Measurements from ENCODE around the gene MCUB. TPM values are rescaled to one million over a fixed set of nuclear protein-coding genes. Genes with fewer than 3 reads are reported as not detected.

Gene MCUB
- total and polyA plus RNA-seq, 2 donors (not counting 1 experiment from before 2014, with no cell fraction given) = 19.0 to 20.6 TPM

DNA sequence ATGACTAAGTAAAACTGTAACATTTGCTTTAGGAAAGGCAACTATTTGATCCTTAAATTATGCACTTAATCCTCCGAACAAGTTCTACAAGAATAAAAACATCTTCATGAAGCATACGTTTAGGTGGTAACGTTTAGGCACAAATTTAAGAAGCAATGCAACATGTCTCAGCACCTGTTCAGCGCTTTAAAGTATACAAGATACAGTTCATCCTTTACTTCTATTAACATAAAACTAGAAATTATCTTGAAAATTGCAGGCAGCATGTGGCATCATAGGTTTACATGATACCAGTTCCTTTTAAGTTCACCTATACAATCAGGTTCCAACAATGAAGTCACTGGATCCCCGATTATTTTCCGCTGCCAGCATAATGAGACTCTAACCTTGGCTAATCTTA, 168.3 kb downstream of the MCUB start:
- Histone ChIP-seq H3K9ac (ENCODE audit: insufficient read depth, low read length) (no peak overlapping the region), H3K4me1 (ENCODE audit: control insufficient read depth, extremely low read depth, insufficient read depth, low read length) (no peaks in the 10 kb centered on the region), H3K36me3 (ENCODE audit: control insufficient read depth, insufficient read depth, low read length) (no peaks in the 10 kb centered on the region), H3K4me3 (replicated peaks in 1 of 4; ENCODE audit: control extremely low read depth in 1 of 4, insufficient read depth in 1 of 4, low read depth in 3 of 4, low read length in 4 of 4) (peak overlapping the region in 3 of 4 experiments; percentile 34 to 89 (median 78)), H2AFZ (ENCODE audit: low read length) (no peak overlapping the region), H3K4me2 (ENCODE audit: extremely low read depth, insufficient read depth, low read length) (peak overlapping the region; percentile 66), H3K9me3 (ENCODE audit: control insufficient read depth, insufficient read depth, low read depth, low read length) (no peaks in the 10 kb centered on the region), H3K79me2 (ENCODE audit: control insufficient read depth, insufficient read depth, low read length) (peaks cover 2% of the 10 kb centered on the region), H3K27me3 (ENCODE audit: control insufficient read depth, insufficient read depth, low read length) (no peaks in the 10 kb centered on the region), H4K20me1 (ENCODE audit: control insufficient read depth, extremely low read depth, insufficient read depth, low read length) (no peaks in the 10 kb centered on the region), H3K27ac (ENCODE audit: insufficient read depth, low read length) (no peak overlapping the region)
- no peak for DNase-seq (ENCODE audit: low read depth in 2 of 2)
- TF ChIP-seq, protein P1, sequence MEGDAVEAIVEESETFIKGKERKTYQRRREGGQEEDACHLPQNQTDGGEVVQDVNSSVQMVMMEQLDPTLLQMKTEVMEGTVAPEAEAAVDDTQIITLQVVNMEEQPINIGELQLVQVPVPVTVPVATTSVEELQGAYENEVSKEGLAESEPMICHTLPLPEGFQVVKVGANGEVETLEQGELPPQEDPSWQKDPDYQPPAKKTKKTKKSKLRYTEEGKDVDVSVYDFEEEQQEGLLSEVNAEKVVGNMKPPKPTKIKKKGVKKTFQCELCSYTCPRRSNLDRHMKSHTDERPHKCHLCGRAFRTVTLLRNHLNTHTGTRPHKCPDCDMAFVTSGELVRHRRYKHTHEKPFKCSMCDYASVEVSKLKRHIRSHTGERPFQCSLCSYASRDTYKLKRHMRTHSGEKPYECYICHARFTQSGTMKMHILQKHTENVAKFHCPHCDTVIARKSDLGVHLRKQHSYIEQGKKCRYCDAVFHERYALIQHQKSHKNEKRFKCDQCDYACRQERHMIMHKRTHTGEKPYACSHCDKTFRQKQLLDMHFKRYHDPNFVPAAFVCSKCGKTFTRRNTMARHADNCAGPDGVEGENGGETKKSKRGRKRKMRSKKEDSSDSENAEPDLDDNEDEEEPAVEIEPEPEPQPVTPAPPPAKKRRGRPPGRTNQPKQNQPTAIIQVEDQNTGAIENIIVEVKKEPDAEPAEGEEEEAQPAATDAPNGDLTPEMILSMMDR (conservative IDR thresholded peaks at IDR 0.05 in 1 of 2, IDR thresholded peaks at IDR 0.05 in 1 of 2; ENCODE audit: low read depth in 1 of 2, low read length in 2 of 2) = no peak
- no peak for TF ChIP-seq EZH2 (IDR thresholded peaks at IDR 0.05; ENCODE audit: low read length, missing control alignments)

DNA sequence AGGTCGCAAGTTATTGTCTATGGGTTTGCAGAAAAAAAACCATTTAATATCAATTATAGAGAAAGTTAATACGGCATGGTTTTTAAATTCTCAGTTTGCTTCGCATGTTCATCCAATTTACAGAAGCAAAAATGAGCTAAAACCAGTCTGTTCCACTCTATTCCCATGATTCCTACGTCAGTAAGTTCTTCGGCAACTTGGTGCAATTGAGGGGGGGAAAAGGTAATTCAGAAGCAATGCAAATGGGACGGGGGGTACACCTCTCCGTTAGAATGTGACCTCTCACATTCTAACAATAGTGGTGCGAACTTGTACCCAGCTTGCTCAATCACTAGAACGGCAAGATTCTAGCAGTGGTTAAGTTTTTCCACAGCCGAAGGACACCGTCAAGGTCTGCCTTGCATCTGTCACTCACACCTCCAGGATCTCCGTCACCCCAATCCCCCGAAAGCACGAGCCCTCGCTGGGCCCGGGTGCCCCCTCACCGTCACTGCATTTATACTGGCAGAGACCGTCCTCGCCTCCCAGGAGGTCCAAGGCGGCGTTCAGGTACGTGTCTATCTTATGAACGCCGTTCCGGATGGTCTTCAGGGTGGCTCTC, 169.2 kb downstream of the MCUB start:
- Histone ChIP-seq H3K79me2 (ENCODE audit: control insufficient read depth, insufficient read depth, low read length) (peaks cover 2% of the 10 kb centered on the region), H4K20me1 (ENCODE audit: control insufficient read depth, extremely low read depth, insufficient read depth, low read length) (no peaks in the 10 kb centered on the region), H3K36me3 (ENCODE audit: control insufficient read depth, insufficient read depth, low read length) (no peaks in the 10 kb centered on the region), H3K27me3 (ENCODE audit: control insufficient read depth, insufficient read depth, low read length) (no peaks in the 10 kb centered on the region), H3K27ac (ENCODE audit: insufficient read depth, low read length) (peak overlapping the region; percentile 44), H3K9ac (ENCODE audit: insufficient read depth, low read length) (peak overlapping the region; percentile 66), H3K4me2 (ENCODE audit: extremely low read depth, insufficient read depth, low read length) (peak overlapping the region; percentile 66), H3K4me1 (ENCODE audit: control insufficient read depth, extremely low read depth, insufficient read depth, low read length) (no peaks in the 10 kb centered on the region), H3K4me3 (replicated peaks in 1 of 4; ENCODE audit: control extremely low read depth in 1 of 4, insufficient read depth in 1 of 4, low read depth in 3 of 4, low read length in 4 of 4) (peak overlapping the region; percentile 34 to 89 (median 76)), H2AFZ (ENCODE audit: low read length) (peak overlapping the region; percentile 94), H3K9me3 (ENCODE audit: control insufficient read depth, insufficient read depth, low read depth, low read length) (no peaks in the 10 kb centered on the region)
- TF ChIP-seq, protein P1 (conservative IDR thresholded peaks at IDR 0.05 in 1 of 2, IDR thresholded peaks at IDR 0.05 in 1 of 2; ENCODE audit: low read depth in 1 of 2, low read length in 2 of 2) = no peak
- no peak for TF ChIP-seq EZH2 (IDR thresholded peaks at IDR 0.05; ENCODE audit: low read length, missing control alignments)
- DNase-seq (ENCODE audit: low read depth in 2 of 2) = peak; percentile 9 to 34

DNA sequence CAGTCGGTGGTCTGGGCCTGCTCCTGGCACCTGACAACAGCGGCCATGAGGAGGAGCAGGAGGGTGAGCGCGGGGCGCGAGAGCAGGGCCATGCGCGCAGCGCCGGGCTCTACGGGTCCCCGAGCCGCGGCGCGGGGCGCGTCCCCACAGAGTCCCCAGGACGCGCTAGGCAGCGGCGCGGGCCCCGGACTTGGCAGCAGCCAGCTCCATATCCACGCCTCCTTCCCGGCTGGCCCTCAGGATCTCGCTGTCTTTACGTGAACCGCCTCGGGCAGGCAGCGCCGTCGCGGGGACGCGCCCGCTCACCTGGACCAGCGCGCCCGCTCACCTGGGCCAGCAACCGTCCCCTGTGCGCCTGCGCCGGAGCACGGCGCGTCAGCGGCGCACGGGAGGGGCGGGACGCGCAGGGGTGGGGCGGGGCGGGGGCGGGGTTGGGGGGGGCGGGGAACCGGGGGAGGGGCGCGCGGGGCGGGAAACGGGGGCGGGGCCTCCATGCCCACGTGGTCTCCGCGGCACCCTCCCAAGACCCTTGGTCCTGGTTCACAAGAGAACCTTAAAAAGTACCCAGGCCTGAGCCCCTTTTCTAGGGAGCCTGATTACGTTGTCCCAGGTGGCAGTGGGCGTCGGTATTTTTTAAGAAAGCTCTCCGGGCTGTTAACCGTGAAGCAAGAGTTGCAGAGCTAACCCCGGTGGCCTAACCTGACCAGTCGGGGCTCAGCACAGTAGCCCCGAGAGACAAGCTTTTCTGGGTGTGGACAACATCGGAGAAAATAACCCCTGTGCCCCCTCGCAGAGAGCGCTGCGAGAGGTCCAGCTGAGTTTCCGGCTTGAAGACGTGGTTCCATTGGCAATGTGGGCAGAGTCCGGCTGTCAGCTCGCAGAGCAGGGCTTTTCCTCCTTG, 169.9 kb downstream of the MCUB start, which contains the start of gene PLA2G12A:
PLA2G12A (minus strand) TSS at position 353 of the 901 bp plus-strand sequence; CDS start at position 92, 261 bp downstream.
- DNase-seq (ENCODE audit: low read depth in 2 of 2) = peak; percentile 58 to 59
- Histone ChIP-seq H3K79me2 (ENCODE audit: control insufficient read depth, insufficient read depth, low read length) (peaks cover 2% of the 10 kb centered on the region), H3K27ac (ENCODE audit: insufficient read depth, low read length) (peak within 1 kb of the TSS; percentile 75), H3K9me3 (ENCODE audit: control insufficient read depth, insufficient read depth, low read depth, low read length) (no peaks in the 10 kb centered on the region), H3K4me2 (ENCODE audit: extremely low read depth, insufficient read depth, low read length) (peak within 1 kb of the TSS; percentile 76), H3K36me3 (ENCODE audit: control insufficient read depth, insufficient read depth, low read length) (no peaks in the 10 kb centered on the region), H3K4me1 (ENCODE audit: control insufficient read depth, extremely low read depth, insufficient read depth, low read length) (no peaks in the 10 kb centered on the region), H2AFZ (ENCODE audit: low read length) (peak within 1 kb of the TSS; percentile 98), H3K9ac (ENCODE audit: insufficient read depth, low read length) (peak within 1 kb of the TSS; percentile 66), H3K4me3 (replicated peaks in 1 of 4; ENCODE audit: control extremely low read depth in 1 of 4, insufficient read depth in 1 of 4, low read depth in 3 of 4, low read length in 4 of 4) (peak within 1 kb of the TSS; percentile 78 to 89 (median 84)), H3K27me3 (ENCODE audit: control insufficient read depth, insufficient read depth, low read length) (no peaks in the 10 kb centered on the region), H4K20me1 (ENCODE audit: control insufficient read depth, extremely low read depth, insufficient read depth, low read length) (no peaks in the 10 kb centered on the region)
- TF ChIP-seq EZH2 (IDR thresholded peaks at IDR 0.05; ENCODE audit: low read length, missing control alignments) = no peak
- TF ChIP-seq, protein P1 (conservative IDR thresholded peaks at IDR 0.05 in 1 of 2, IDR thresholded peaks at IDR 0.05 in 1 of 2; ENCODE audit: low read depth in 1 of 2, low read length in 2 of 2) = no peak

Measured in fibroblast of lung (primary cell).